Ascending aorta (tissue), 2 donors: ENCODE data around the gene MEDAG. TPM values are rescaled to one million over a fixed set of nuclear protein-coding genes. Genes with fewer than 3 reads are reported as not detected.

ENCODE experiments used
- DNase-seq, 2 donors: peaks; one replicate each; pipeline ENCODE4 v3.0.0-alpha.2; 2019; ENCODE audit warnings: low spot score in 2 of 2
- H3K27ac ChIP-seq, 2 donors: fragments of 200-600 bp; sonication (generic); one replicate each; pipeline ENCODE4 v1.5.1; 2016 to 2017; ENCODE audit warnings: mild to moderate bottlenecking in 1 of 2
- H3K27me3 ChIP-seq: fragments of 200-600 bp; sonication (generic); one replicate; pipeline ENCODE4 v1.5.1; 2017
- H3K36me3 ChIP-seq, 2 donors: fragments of 200-600 bp; sonication (generic); one replicate each; pipeline ENCODE4 v1.5.1; 2016
- H3K4me1 ChIP-seq, 2 donors: fragments of 200-600 bp; sonication (generic); one replicate each; pipeline ENCODE4 v1.5.1; 2016 to 2017; ENCODE audit warnings: mild to moderate bottlenecking in 1 of 2
- H3K4me3 ChIP-seq, 2 donors: fragments of 200-600 bp; sonication (generic); one replicate each; pipeline ENCODE4 v1.5.1; 2016 to 2017; ENCODE audit warnings: mild to moderate bottlenecking in 1 of 2
- H3K9me3 ChIP-seq, 2 donors: fragments of 200-600 bp; sonication (generic); one replicate each; pipeline ENCODE4 v1.5.1; 2016
- intact Hi-C: fragments of 100-400 bp; cut with DNase I; formaldehyde crosslinking; loops from one replicate; pipeline ENCODE4 v1.15.1; 2023
- total RNA-seq: library from RNA; depleted of rRNA; stranded (reverse); fragments of >200 nt; gene quantifications from one replicate; pipeline ENCODE4 v1.1.0, GENCODE V29; 2016
- TF ChIP-seq, protein P1 (sequence below), 3 experiments: fragments of 200-600 bp in 2 of 3; fragments of 450-650 bp in 1 of 3; sonication (generic) in 2 of 3; IDR thresholded peaks; one replicate each; pipeline ENCODE4 v1.5.1; 2016 to 2019; ENCODE audit warnings: antibody characterized with exemption in 3 of 3, mild to moderate bottlenecking in 1 of 3, moderate library complexity in 1 of 3

The MEDAG gene
- total RNA-seq: 98.8 TPM

DNA sequence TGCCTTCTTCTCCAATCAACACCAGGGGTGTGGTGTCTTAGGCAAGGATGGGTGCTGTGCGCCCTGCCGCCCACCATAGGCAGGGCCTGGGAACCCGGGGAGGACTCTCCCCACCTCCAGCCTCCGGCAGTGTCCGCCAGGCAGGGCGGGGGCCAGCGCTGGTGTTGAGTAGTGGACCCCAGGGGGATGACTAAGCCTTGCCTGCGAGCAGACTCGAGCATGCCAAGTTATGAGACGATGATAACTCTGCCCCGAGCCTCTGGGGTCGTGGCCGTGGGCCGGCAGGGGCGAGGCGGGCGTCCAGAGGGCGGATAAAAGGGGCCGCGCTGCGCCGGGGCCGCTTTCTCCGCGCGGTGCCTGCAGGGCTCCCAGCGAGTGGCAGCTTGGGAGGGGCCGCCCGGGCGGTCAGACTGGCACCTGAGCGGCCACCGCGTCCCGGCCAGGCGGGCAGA, at the start of gene MEDAG:
MEDAG (plus strand) TSS at position 340 of the 452 bp plus-strand sequence. CDS start 245 bp downstream, outside the sequence.
- Histone ChIP-seq H3K27ac (peak within 1 kb of the TSS; percentile 95 to 98), H3K4me3 (peak within 1 kb of the TSS; percentile 56 to 81), H3K9me3 (no peaks in the 10 kb centered on the region), H3K36me3 (no peaks in the 10 kb centered on the region), H3K27me3 (no peaks in the 10 kb centered on the region), H3K4me1 (peaks cover 0 to 21% of the 10 kb centered on the region in 2 donors)
- peak; percentile 76 to 96 for DNase-seq
- intact Hi-C loops: loop anchor here (2.0 to 10.0 kb wide), 5 partner anchors 41 to 499 kb away; partner anchors contain the start of gene HMGB1
- TF ChIP-seq, protein P1, sequence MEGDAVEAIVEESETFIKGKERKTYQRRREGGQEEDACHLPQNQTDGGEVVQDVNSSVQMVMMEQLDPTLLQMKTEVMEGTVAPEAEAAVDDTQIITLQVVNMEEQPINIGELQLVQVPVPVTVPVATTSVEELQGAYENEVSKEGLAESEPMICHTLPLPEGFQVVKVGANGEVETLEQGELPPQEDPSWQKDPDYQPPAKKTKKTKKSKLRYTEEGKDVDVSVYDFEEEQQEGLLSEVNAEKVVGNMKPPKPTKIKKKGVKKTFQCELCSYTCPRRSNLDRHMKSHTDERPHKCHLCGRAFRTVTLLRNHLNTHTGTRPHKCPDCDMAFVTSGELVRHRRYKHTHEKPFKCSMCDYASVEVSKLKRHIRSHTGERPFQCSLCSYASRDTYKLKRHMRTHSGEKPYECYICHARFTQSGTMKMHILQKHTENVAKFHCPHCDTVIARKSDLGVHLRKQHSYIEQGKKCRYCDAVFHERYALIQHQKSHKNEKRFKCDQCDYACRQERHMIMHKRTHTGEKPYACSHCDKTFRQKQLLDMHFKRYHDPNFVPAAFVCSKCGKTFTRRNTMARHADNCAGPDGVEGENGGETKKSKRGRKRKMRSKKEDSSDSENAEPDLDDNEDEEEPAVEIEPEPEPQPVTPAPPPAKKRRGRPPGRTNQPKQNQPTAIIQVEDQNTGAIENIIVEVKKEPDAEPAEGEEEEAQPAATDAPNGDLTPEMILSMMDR (IDR thresholded peaks at IDR 0.05): no peak

DNA sequence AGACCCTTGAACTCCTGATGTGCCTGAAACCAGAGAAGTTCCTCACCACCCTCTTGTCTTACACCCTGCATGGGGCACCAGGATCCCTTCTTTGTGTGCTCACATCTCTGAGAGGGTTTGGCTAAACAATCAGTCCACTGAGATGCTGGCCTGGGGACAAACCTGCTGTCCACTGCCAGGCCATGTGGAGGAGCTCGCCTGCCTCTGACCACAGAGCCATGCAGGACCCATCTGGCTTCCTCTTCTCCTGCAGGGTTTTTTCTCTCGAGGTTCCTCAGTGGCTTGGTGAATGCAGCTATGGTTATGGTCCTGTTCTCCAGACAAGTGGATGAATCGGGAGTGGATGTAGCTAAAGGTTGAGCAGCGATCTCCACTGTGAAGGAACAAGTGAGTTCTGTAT, 49.1 kb upstream of the MEDAG start:
- no peaks in the 10 kb centered on the region for H3K36me3 ChIP-seq
- H3K27ac ChIP-seq: no peak overlapping the region
- H3K9me3 ChIP-seq: no peaks in the 10 kb centered on the region
- no peak for DNase-seq
- no peaks in the 10 kb centered on the region for H3K4me1 ChIP-seq
- no peak overlapping the region for H3K4me3 ChIP-seq
- intact Hi-C loops: no loop called here
- TF ChIP-seq, protein P1 (IDR thresholded peaks at IDR 0.05): no peak
- no peaks in the 10 kb centered on the region for H3K27me3 ChIP-seq

DNA sequence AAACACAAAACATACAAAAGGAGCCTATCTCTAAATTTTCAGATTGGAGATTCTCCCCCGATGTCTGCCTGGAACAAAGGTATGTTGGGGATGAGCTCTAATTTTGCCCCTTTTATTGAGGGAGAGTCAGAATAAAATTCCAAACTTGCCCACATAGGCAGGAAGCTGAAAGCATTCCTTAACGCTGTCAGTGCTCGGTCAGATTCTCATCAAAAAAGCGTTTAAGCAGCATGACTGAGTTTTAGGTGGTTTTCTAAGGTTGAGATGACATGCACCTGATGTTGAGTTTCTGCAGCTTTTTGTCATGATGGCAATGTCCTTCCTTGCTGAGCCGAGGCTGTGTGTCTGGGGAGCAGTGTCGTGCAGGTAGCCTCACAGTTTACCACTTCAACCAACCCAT, 48.4 kb upstream of the MEDAG start:
- peaks cover 0 to 3% of the 10 kb centered on the region in 2 donors for H3K4me1 ChIP-seq
- intact Hi-C loops: no loop called here
- no peaks in the 10 kb centered on the region for H3K27me3 ChIP-seq
- H3K4me3 ChIP-seq: no peak overlapping the region
- no peak for DNase-seq
- TF ChIP-seq, protein P1 (IDR thresholded peaks at IDR 0.05): no peak
- no peaks in the 10 kb centered on the region for H3K36me3 ChIP-seq
- no peaks in the 10 kb centered on the region for H3K9me3 ChIP-seq
- H3K27ac ChIP-seq: no peak overlapping the region

DNA sequence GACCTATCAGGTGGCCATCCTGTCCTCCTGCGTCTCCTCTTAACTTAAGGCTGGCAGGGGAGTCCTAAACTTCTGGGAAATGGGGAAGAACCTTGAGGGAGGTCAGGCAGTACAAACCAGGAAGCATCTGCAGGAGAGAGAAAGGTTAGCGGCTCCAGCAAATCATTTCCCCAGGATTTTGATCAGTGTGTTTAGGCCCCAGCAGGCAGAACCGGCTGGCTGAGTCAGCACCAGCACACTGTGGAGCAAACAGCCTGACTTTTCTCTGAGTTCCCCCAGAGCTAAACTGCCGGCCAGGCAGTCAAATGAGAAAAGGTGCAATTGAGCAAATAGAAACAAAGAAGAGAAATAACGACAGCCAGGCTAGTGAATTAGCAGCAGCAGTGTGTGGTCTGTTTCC, 46.7 kb upstream of the MEDAG start:
- Histone ChIP-seq H3K36me3 (no peaks in the 10 kb centered on the region), H3K27me3 (no peaks in the 10 kb centered on the region), H3K4me3 (no peak overlapping the region), H3K27ac (no peak overlapping the region), H3K4me1 (peaks cover 3 to 17% of the 10 kb centered on the region in 2 donors), H3K9me3 (no peaks in the 10 kb centered on the region)
- DNase-seq: peak in 1 of 2 donors; percentile 53
- TF ChIP-seq, protein P1 (IDR thresholded peaks at IDR 0.05): no peak
- intact Hi-C loops: no loop called here

GRCh38 chr13:30861163-30861562, 44.9 kb upstream of the MEDAG start:
- H3K36me3 ChIP-seq: no peaks in the 10 kb centered on the region
- TF ChIP-seq, protein P1 (IDR thresholded peaks at IDR 0.05): no peak
- intact Hi-C loops: loop anchor here (5.0 to 10.0 kb wide), 3 partner anchors 116 to 396 kb away; partner anchors contain the start of gene HMGB1
- H3K9me3 ChIP-seq: no peaks in the 10 kb centered on the region
- H3K27ac ChIP-seq: no peak overlapping the region
- H3K4me3 ChIP-seq: no peak overlapping the region
- no peak for DNase-seq
- H3K27me3 ChIP-seq: no peaks in the 10 kb centered on the region
- peaks cover 3 to 32% of the 10 kb centered on the region in 2 donors for H3K4me1 ChIP-seq
